Loucy (cell line): ENCODE data around the gene NKAIN4.

Experiments used
- EZH2phosphoT487 ChIP-seq: fragments of 200-600 bp; IDR thresholded peaks from 2 replicates; pipeline ENCODE4 v1.6.1; 2018; ENCODE audit warnings: antibody characterized with exemption, mild to moderate bottlenecking, moderate library complexity, borderline replicate concordance
- TF ChIP-seq, protein P1 (sequence below): fragments of 200-600 bp; sonication (generic); conservative IDR thresholded peaks from 2 replicates; pipeline ENCODE4 v1.5.1; 2014; ENCODE audit warnings: mild to moderate bottlenecking, antibody characterized with exemption, low read length

DNA sequence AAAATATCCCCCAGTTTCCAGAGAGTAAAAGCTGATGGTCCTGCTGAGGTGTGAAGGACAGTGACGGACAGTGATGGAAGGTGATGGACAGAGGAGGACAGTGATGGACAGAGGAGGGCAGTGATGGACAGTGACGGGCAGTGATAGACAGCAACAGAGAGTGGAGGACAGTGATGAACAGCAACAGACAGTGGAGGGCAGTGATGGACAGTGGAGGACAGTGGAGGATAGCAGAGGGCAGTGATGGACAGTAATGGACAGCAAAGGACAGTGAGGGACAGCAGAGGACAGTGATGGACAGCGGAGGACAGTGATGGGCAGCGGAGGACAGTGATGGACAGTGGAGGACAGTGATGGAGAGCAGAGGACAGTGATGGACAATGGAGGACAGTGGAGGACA is 2.7 kb upstream of the NKAIN4 start:
- TF ChIP-seq, protein P1, sequence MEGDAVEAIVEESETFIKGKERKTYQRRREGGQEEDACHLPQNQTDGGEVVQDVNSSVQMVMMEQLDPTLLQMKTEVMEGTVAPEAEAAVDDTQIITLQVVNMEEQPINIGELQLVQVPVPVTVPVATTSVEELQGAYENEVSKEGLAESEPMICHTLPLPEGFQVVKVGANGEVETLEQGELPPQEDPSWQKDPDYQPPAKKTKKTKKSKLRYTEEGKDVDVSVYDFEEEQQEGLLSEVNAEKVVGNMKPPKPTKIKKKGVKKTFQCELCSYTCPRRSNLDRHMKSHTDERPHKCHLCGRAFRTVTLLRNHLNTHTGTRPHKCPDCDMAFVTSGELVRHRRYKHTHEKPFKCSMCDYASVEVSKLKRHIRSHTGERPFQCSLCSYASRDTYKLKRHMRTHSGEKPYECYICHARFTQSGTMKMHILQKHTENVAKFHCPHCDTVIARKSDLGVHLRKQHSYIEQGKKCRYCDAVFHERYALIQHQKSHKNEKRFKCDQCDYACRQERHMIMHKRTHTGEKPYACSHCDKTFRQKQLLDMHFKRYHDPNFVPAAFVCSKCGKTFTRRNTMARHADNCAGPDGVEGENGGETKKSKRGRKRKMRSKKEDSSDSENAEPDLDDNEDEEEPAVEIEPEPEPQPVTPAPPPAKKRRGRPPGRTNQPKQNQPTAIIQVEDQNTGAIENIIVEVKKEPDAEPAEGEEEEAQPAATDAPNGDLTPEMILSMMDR, result no peak
- no peak for TF ChIP-seq EZH2phosphoT487
